HCT116 (cell line): ENCODE results near the gene FIP1L1. TPM values are rescaled to one million over a fixed set of nuclear protein-coding genes. Genes with fewer than 3 reads are reported as not detected.

ENCODE experiments used
- ATAC-seq: fragments of 200-7000 bp; cut with Tn5 transposase; 2 replicates; pipeline ENCODE4 v1.9.1; 2020; ENCODE audit warnings: mild to moderate bottlenecking, moderate library complexity
- BruUV-seq: library from RNA; stranded (reverse); fragments of 400-500 nt; replicated peaks from 2 replicates; lab custom pipeline; 2021; lab: Mats Ljungman, UMichigan
- CTCF ChIA-PET: fragments of 300-600 bp; sonication (Branson Sonifier 250); formaldehyde crosslinking; loops from one replicate; lab custom pipeline; 2021; ENCODE audit warnings: antibody characterized with exemption; lab: Charles Lee
- POLR2A ChIA-PET: fragments of 300-600, 350-600 bp; sonication (Branson Sonifier 250); formaldehyde crosslinking; loops from one replicate; lab custom pipeline; 2021; ENCODE audit warnings: antibody characterized with exemption; lab: Charles Lee
- RAD21 ChIA-PET, 2 experiments: fragments of 300-600 bp; sonication (Branson Sonifier 250); formaldehyde crosslinking; loops; one replicate each; lab custom pipeline; 2023; ENCODE audit warnings: low total read pairs in 2 of 2; ENCODE audit not compliant: uncharacterized antibody in 2 of 2, unreplicated experiment in 2 of 2, low non-redundant PET in 1 of 2; lab: Charles Lee
- DNase-seq: peaks from one replicate; pipeline ENCODE4 v3.0.0-alpha.2; 2010; ENCODE audit warnings: low read depth, low spot score
- H2AFZ ChIP-seq: fragments of 200-600 bp; shearing (Covaris generic), sonication (generic); 2 replicates; pipeline ENCODE4 v1.6.1; 2017; ENCODE audit warnings: low read depth, mixed run types, mixed read lengths, antibody characterized with exemption, low read length; ENCODE audit not compliant: poor library complexity, severe bottlenecking
- H3K27ac ChIP-seq: 2 replicates; pipeline ENCODE4 v1.5.1; 2012; ENCODE audit warnings: low read depth, low read length
- H3K27me3 ChIP-seq: fragments of 200-600 bp; sonication (generic); 2 replicates; pipeline ENCODE4 v1.6.1; 2016; ENCODE audit warnings: mixed run types, low read length, mixed read lengths; ENCODE audit not compliant: insufficient read depth
- H3K36me3 ChIP-seq, 2 experiments: fragments of 200-500 bp in 1 of 2; fragments of 200-600 bp in 1 of 2; sonication (Bioruptor generic) in 1 of 2; sonication (generic) in 1 of 2; 2 replicates each; pipeline versions ENCODE4 v1.5.1 to v1.6.1; 2014 to 2016; ENCODE audit warnings: low read length in 2 of 2, inconsistent platforms in 1 of 2, mixed read lengths in 1 of 2, mixed run types in 1 of 2; ENCODE audit not compliant: insufficient read depth in 2 of 2, control insufficient read depth in 1 of 2
- H3K4me1 ChIP-seq, 2 experiments: fragments of 200-600 bp in 1 of 2; sonication (generic) in 1 of 2; 2 replicates each; pipeline versions ENCODE4 v1.5.1 to v1.6.1; 2012 to 2017; ENCODE audit warnings: low read length in 2 of 2, inconsistent platforms in 1 of 2, mild to moderate bottlenecking in 1 of 2, mixed read lengths in 1 of 2, mixed run types in 1 of 2, moderate library complexity in 1 of 2; ENCODE audit not compliant: insufficient read depth in 2 of 2, control insufficient read depth in 1 of 2
- H3K4me2 ChIP-seq: fragments of 200-600 bp; sonication (generic); 2 replicates; pipeline ENCODE4 v1.6.1; 2017; ENCODE audit warnings: mixed run types, low read length, mixed read lengths
- H3K4me3 ChIP-seq, 2 experiments: fragments of 200-600 bp in 1 of 2; sonication (generic) in 1 of 2; replicated peaks in 1 of 2; 2 replicates each; pipeline ENCODE4 v1.5.1; 2011 to 2016; ENCODE audit warnings: low read length in 2 of 2, control low read depth in 1 of 2, low read depth in 1 of 2, mild to moderate bottlenecking in 1 of 2, mixed read lengths in 1 of 2, mixed run types in 1 of 2
- H3K79me2 ChIP-seq: fragments of 200-600 bp; sonication (generic); 2 replicates; pipeline ENCODE4 v1.6.1; 2017; ENCODE audit warnings: mild to moderate bottlenecking, mixed run types, low read length, moderate library complexity, mixed read lengths; ENCODE audit not compliant: insufficient read depth
- H3K9ac ChIP-seq: fragments of 200-600 bp; sonication (generic); 2 replicates; pipeline ENCODE4 v1.6.1; 2016; ENCODE audit warnings: low read length, mixed read lengths
- H3K9me2 ChIP-seq: fragments of 200-600 bp; sonication (generic), shearing (Covaris generic); 2 replicates; pipeline ENCODE4 v1.6.1; 2017; ENCODE audit warnings: mixed run types, mild to moderate bottlenecking, moderate library complexity; ENCODE audit not compliant: insufficient read depth
- H3K9me3 ChIP-seq, 2 experiments: fragments of 200-500 bp in 1 of 2; fragments of 200-600 bp in 1 of 2; sonication (Bioruptor generic) in 1 of 2; sonication (generic) in 1 of 2; 2 replicates each; pipeline ENCODE4 v1.6.1; 2014 to 2017; ENCODE audit warnings: low read length in 2 of 2, mixed read lengths in 2 of 2, inconsistent platforms in 1 of 2, low read depth in 1 of 2, mild to moderate bottlenecking in 1 of 2, mixed run types in 1 of 2, moderate library complexity in 1 of 2; ENCODE audit not compliant: control insufficient read depth in 1 of 2, insufficient read depth in 1 of 2
- H4K20me1 ChIP-seq: fragments of 200-600 bp; sonication (generic), shearing (Covaris generic); 2 replicates; pipeline ENCODE4 v1.6.1; 2017; ENCODE audit warnings: mixed run types, mild to moderate bottlenecking, moderate library complexity; ENCODE audit not compliant: insufficient read depth
- CBX3 ChIP-seq: IDR thresholded peaks from 2 replicates; pipeline ENCODE4 v1.6.1; 2012; ENCODE audit warnings: low read depth
- CEBPB ChIP-seq: IDR thresholded peaks from 2 replicates; pipeline ENCODE4 v1.6.1; 2012; ENCODE audit warnings: low read depth
- EGR1 ChIP-seq: IDR thresholded peaks from 2 replicates; pipeline ENCODE4 v1.6.1; 2012; ENCODE audit warnings: low read depth
- EZH2phosphoT487 ChIP-seq: fragments of 200-600 bp; IDR thresholded peaks from 2 replicates; pipeline ENCODE4 v1.6.1; 2018; ENCODE audit warnings: antibody characterized with exemption, borderline replicate concordance
- MAX ChIP-seq: IDR thresholded peaks from 2 replicates; pipeline ENCODE4 v1.6.1; 2012
- POLR2A ChIP-seq: IDR thresholded peaks from 2 replicates; pipeline ENCODE4 v1.7.0; 2011; ENCODE audit warnings: borderline replicate concordance; ENCODE audit not compliant: insufficient read depth, insufficient read length; ENCODE audit errors: extremely low read depth
- POLR2AphosphoS5 ChIP-seq: IDR thresholded peaks from 2 replicates; pipeline ENCODE4 v1.6.1; 2011; ENCODE audit warnings: mild to moderate bottlenecking, low read depth, low read length, moderate library complexity
- SIN3A ChIP-seq: IDR thresholded peaks from 2 replicates; pipeline ENCODE4 v1.6.1; 2012; ENCODE audit warnings: low read depth
- SP1 ChIP-seq: IDR thresholded peaks from 2 replicates; pipeline ENCODE4 v1.6.1; 2012; ENCODE audit warnings: low read depth
- YY1 ChIP-seq: IDR thresholded peaks from 2 replicates; pipeline ENCODE4 v1.6.1; 2011; ENCODE audit warnings: low read length, low read depth, moderate library complexity, mild to moderate bottlenecking; ENCODE audit not compliant: insufficient replicate concordance; ENCODE audit errors: extremely low read depth
- ZBTB33 ChIP-seq: IDR thresholded peaks from 2 replicates; pipeline ENCODE4 v1.6.1; 2011; ENCODE audit warnings: mild to moderate bottlenecking, low read length, moderate library complexity; ENCODE audit not compliant: insufficient replicate concordance; ENCODE audit errors: extremely low read depth
- ZFX ChIP-seq: fragments of 450-650 bp; IDR thresholded peaks from 2 replicates; pipeline ENCODE4 v1.6.1; 2017
- intact Hi-C: fragments of 100-400 bp; cut with micrococcal nuclease; formaldehyde crosslinking; loops from 2 replicates; pipeline ENCODE4 v1.10.0; 2022
- total RNA-seq: library from RNA; stranded (reverse); gene quantifications from one replicate; pipeline ENCODE4 v1.2.1, GENCODE V29; 2021; ENCODE audit not compliant: unreplicated experiment
- TF ChIP-seq, protein P1 (sequence below): IDR thresholded peaks from 2 replicates; pipeline ENCODE4 v1.6.1; 2012; ENCODE audit warnings: low read depth

FIP1L1 gene
- total RNA-seq, 1 experiment from 2014 or later, result 63.6 TPM

- ChIA-PET RAD21 (no interaction called here), CTCF (no interaction called here), POLR2A (no interaction called here)
- Histone ChIP-seq H3K4me3 (no peak overlapping the region), H3K9me2 (no peaks in the 10 kb centered on the region), H3K4me2 (no peak overlapping the region), H3K27me3 (no peaks in the 10 kb centered on the region), H3K27ac (no peak overlapping the region), H4K20me1 (0 out of 2 replicates have a peak, but pooled peaks cover 5% of the 10 kb centered on the region), H3K36me3 (peaks cover 11 to 17% of the 10 kb centered on the region in 2 experiments; a peak in 2 of 4 replicates), H3K79me2 (peaks cover 50% of the 10 kb centered on the region), H3K4me1 (no peaks in the 10 kb centered on the region), H2AFZ (no peak overlapping the region), H3K9ac (no peak overlapping the region), H3K9me3 (no peaks in the 10 kb centered on the region)
- no TSS peak for BruUV-seq
- DNase-seq (no peak), ATAC-seq (no peak)
- no peak for TF ChIP-seq ZBTB33
- no peak for TF ChIP-seq YY1
- TF ChIP-seq CBX3, result no peak
- TF ChIP-seq SP1, result no peak
- no peak for TF ChIP-seq SIN3A
- intact Hi-C loops, result no loop called here
Observed at GRCh38 chr4:53424280-53424679, 46.8 kb downstream of the FIP1L1 start.

DNA sequence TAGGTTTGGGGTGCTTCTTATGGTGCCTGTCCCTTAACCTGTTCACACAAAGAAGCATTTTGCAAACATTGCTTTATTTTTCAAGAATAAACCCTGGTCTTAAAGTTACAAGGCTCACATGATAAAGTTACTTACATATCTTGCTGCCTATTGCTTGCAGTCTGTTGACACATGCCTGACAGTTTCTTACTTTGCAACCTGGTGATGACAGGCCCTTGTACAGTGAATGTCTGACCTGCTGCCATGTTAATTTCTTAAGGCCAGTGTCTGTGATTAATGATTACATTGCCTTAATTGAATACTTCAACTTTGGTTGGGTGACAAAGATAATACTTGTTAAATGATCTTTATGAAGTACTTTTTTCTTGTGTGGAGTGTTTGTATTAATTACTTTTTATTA lies 49.9 kb downstream of the FIP1L1 start:
- Histone ChIP-seq H3K27ac (no peak overlapping the region), H4K20me1 (0 out of 2 replicates have a peak, but pooled peaks cover 5% of the 10 kb centered on the region), H3K4me1 (no peaks in the 10 kb centered on the region), H3K4me2 (no peak overlapping the region), H2AFZ (no peak overlapping the region), H3K9ac (no peak overlapping the region), H3K36me3 (peaks cover 23 to 26% of the 10 kb centered on the region in 2 experiments), H3K9me2 (no peaks in the 10 kb centered on the region), H3K9me3 (no peaks in the 10 kb centered on the region), H3K27me3 (no peaks in the 10 kb centered on the region), H3K79me2 (peaks cover 51% of the 10 kb centered on the region), H3K4me3 (no peak overlapping the region)
- intact Hi-C loops, result no loop called here
- ChIA-PET POLR2A (no interaction called here), RAD21 (no interaction called here), CTCF (no interaction called here)
- ATAC-seq, result no peak
- BruUV-seq, result no TSS peak
- no peak for DNase-seq
- TF ChIP-seq, protein P1, sequence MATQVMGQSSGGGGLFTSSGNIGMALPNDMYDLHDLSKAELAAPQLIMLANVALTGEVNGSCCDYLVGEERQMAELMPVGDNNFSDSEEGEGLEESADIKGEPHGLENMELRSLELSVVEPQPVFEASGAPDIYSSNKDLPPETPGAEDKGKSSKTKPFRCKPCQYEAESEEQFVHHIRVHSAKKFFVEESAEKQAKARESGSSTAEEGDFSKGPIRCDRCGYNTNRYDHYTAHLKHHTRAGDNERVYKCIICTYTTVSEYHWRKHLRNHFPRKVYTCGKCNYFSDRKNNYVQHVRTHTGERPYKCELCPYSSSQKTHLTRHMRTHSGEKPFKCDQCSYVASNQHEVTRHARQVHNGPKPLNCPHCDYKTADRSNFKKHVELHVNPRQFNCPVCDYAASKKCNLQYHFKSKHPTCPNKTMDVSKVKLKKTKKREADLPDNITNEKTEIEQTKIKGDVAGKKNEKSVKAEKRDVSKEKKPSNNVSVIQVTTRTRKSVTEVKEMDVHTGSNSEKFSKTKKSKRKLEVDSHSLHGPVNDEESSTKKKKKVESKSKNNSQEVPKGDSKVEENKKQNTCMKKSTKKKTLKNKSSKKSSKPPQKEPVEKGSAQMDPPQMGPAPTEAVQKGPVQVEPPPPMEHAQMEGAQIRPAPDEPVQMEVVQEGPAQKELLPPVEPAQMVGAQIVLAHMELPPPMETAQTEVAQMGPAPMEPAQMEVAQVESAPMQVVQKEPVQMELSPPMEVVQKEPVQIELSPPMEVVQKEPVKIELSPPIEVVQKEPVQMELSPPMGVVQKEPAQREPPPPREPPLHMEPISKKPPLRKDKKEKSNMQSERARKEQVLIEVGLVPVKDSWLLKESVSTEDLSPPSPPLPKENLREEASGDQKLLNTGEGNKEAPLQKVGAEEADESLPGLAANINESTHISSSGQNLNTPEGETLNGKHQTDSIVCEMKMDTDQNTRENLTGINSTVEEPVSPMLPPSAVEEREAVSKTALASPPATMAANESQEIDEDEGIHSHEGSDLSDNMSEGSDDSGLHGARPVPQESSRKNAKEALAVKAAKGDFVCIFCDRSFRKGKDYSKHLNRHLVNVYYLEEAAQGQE, result no peak
- TF ChIP-seq EZH2phosphoT487 (no peak), ZFX (no peak), MAX (no peak), ZBTB33 (no peak), SIN3A (no peak), POLR2A (no peak), POLR2AphosphoS5 (no peak), CEBPB (no peak), YY1 (no peak), EGR1 (no peak)
